HCT116 (cell line): ENCODE measurements around the gene AK5.
"Not testable (repeated sequence)": the region's sequence is repeated elsewhere in the genome, so short reads cannot be mapped to it uniquely, and the experiment has no call there.

Source experiments
- CTCF ChIP-seq, 3 experiments: fragments of 200-600 bp in 1 of 3; sonication (generic) in 1 of 3; IDR thresholded peaks in 2 of 3; conservative IDR thresholded peaks in 1 of 3; 2 replicates each; pipeline ENCODE4 v1.5.1; 2012 to 2017; ENCODE audit warnings: low read depth in 2 of 3, low read length in 2 of 3, antibody characterized with exemption in 1 of 3, borderline replicate concordance in 1 of 3, control low read depth in 1 of 3, mild to moderate bottlenecking in 1 of 3, mixed read lengths in 1 of 3, mixed run types in 1 of 3, moderate library complexity in 1 of 3; ENCODE audit not compliant: insufficient read depth in 1 of 3
- EZH2 ChIP-seq: fragments of 200-600 bp; sonication (generic); IDR thresholded peaks from 2 replicates; pipeline ENCODE4 v1.6.1; 2017; ENCODE audit warnings: antibody characterized with exemption, mixed run types
- FOSL1 ChIP-seq: IDR thresholded peaks from 2 replicates; pipeline ENCODE4 v1.6.1; 2012; ENCODE audit warnings: low read depth
- REST ChIP-seq: IDR thresholded peaks from 2 replicates; pipeline ENCODE4 v1.6.1; 2012; ENCODE audit warnings: low read depth
- SIN3A ChIP-seq: IDR thresholded peaks from 2 replicates; pipeline ENCODE4 v1.6.1; 2012; ENCODE audit warnings: low read depth
- TCF7L2 ChIP-seq: IDR thresholded peaks from 2 replicates; pipeline ENCODE4 v1.7.0; 2011; ENCODE audit warnings: borderline replicate concordance, inconsistent platforms; ENCODE audit not compliant: insufficient read depth, insufficient read length; ENCODE audit errors: extremely low read depth

GRCh38 chr1:77531596-77532280 lies 249.9 kb downstream of the AK5 start:
- not testable (repeated sequence) for TF ChIP-seq SIN3A; CTCF (IDR thresholded peaks at IDR 0.05 in 2 of 3, conservative IDR thresholded peaks at IDR 0.05 in 1 of 3; ENCODE audit: borderline replicate concordance in 1 of 3, insufficient read depth in 1 of 3, low read depth in 2 of 3, low read length in 2 of 3); FOSL1; REST; TCF7L2; EZH2
